ENCODE data around the gene SLC6A19. TPM values are rescaled to one million over a fixed set of nuclear protein-coding genes. Genes with fewer than 3 reads are reported as not detected.

SLC6A19 gene
- total and polyA plus RNA-seq, 4 donors = 0.17 to 4.9 (median 0.91) TPM

DNA sequence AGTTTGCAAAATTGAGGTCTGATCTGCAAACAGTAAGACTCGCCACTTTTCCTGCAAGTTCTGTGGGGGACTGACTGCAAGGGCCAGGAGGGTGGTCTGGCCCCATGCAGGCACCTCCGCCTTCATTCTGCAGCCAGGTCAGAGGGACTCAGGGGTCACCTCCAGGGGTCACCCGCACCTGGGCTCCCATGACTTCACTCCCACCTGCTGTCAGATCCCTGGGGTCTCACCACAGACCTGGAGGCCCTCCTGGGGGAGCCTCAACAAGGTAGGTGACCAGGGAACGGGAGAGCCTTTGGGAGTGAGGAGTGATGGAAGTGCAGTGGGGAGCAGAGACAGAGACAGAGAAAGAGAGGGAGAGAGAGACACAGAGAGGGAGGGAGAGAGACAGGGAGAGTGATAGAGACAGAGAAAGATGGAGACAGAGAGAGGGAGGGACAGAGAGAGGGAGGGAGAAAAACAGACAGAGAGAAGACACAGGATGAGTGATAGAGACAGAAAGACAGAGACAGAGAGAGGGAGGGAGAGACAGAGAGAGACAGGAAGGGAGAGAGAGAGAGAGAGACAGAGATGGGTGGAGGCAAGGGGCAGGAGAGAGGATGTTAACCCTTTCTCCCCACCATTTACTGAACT is 41.5 kb upstream of the SLC6A19 start:
- WGBS = 72% methylated on average over 4 of the region's 4 CpGs
- H3K9me3 ChIP-seq (ENCODE audit: control insufficient read depth in 4 of 4, low read length in 3 of 4) = no peaks in the 10 kb centered on the region
- H3K27me3 ChIP-seq (ENCODE audit: control insufficient read depth in 4 of 4, insufficient read depth in 4 of 4, low read length in 3 of 4) = peaks cover 0 to 4% (median 0%) of the 10 kb centered on the region in 4 donors
- TF ChIP-seq HNF4G (IDR thresholded peaks at IDR 0.05) (no peak), NR2F2 (IDR thresholded peaks at IDR 0.05) (no peak), EGR1 (IDR thresholded peaks at IDR 0.05; ENCODE audit: low read depth in 2 of 2) (no peak), SP1 (IDR thresholded peaks at IDR 0.05) (no peak), MAX (IDR thresholded peaks at IDR 0.05) (no peak), RXRA (IDR thresholded peaks at IDR 0.05) (no peak), JUND (IDR thresholded peaks at IDR 0.05) (no peak), TAF1 (conservative IDR thresholded peaks at IDR 0.05) (no peak), HNF4A (conservative IDR thresholded peaks at IDR 0.05) (no peak), FOXA2 (IDR thresholded peaks at IDR 0.05) (no peak), RAD21 (IDR thresholded peaks at IDR 0.05) (no peak), ZBTB33 (IDR thresholded peaks at IDR 0.05) (no peak), YY1 (IDR thresholded peaks at IDR 0.05) (no peak), FOXA1 (IDR thresholded peaks at IDR 0.05) (no peak), GABPA (IDR thresholded peaks at IDR 0.05 in 1 of 2, conservative IDR thresholded peaks at IDR 0.05 in 1 of 2) (no peak)
- TF ChIP-seq, protein P1, sequence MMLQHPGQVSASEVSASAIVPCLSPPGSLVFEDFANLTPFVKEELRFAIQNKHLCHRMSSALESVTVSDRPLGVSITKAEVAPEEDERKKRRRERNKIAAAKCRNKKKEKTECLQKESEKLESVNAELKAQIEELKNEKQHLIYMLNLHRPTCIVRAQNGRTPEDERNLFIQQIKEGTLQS (IDR thresholded peaks at IDR 0.05) = no peak
- TF ChIP-seq, protein P2, sequence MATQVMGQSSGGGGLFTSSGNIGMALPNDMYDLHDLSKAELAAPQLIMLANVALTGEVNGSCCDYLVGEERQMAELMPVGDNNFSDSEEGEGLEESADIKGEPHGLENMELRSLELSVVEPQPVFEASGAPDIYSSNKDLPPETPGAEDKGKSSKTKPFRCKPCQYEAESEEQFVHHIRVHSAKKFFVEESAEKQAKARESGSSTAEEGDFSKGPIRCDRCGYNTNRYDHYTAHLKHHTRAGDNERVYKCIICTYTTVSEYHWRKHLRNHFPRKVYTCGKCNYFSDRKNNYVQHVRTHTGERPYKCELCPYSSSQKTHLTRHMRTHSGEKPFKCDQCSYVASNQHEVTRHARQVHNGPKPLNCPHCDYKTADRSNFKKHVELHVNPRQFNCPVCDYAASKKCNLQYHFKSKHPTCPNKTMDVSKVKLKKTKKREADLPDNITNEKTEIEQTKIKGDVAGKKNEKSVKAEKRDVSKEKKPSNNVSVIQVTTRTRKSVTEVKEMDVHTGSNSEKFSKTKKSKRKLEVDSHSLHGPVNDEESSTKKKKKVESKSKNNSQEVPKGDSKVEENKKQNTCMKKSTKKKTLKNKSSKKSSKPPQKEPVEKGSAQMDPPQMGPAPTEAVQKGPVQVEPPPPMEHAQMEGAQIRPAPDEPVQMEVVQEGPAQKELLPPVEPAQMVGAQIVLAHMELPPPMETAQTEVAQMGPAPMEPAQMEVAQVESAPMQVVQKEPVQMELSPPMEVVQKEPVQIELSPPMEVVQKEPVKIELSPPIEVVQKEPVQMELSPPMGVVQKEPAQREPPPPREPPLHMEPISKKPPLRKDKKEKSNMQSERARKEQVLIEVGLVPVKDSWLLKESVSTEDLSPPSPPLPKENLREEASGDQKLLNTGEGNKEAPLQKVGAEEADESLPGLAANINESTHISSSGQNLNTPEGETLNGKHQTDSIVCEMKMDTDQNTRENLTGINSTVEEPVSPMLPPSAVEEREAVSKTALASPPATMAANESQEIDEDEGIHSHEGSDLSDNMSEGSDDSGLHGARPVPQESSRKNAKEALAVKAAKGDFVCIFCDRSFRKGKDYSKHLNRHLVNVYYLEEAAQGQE (IDR thresholded peaks at IDR 0.05) = no peak
- TF ChIP-seq, protein P3, sequence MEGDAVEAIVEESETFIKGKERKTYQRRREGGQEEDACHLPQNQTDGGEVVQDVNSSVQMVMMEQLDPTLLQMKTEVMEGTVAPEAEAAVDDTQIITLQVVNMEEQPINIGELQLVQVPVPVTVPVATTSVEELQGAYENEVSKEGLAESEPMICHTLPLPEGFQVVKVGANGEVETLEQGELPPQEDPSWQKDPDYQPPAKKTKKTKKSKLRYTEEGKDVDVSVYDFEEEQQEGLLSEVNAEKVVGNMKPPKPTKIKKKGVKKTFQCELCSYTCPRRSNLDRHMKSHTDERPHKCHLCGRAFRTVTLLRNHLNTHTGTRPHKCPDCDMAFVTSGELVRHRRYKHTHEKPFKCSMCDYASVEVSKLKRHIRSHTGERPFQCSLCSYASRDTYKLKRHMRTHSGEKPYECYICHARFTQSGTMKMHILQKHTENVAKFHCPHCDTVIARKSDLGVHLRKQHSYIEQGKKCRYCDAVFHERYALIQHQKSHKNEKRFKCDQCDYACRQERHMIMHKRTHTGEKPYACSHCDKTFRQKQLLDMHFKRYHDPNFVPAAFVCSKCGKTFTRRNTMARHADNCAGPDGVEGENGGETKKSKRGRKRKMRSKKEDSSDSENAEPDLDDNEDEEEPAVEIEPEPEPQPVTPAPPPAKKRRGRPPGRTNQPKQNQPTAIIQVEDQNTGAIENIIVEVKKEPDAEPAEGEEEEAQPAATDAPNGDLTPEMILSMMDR (IDR thresholded peaks at IDR 0.05; ENCODE audit: low read depth, low read length, missing input control) = no peak
- no peak overlapping the region for H3K27ac ChIP-seq (ENCODE audit: low read depth in 1 of 2, low read length in 2 of 2)
- no peaks in the 10 kb centered on the region for H3K36me3 ChIP-seq (ENCODE audit: control insufficient read depth in 4 of 4, insufficient read depth in 3 of 4, low read depth in 1 of 4, low read length in 3 of 4)
- H3K4me3 ChIP-seq (ENCODE audit: low read depth in 1 of 3, low read length in 3 of 3) = no peak overlapping the region
- DNase-seq (ENCODE audit: low spot score) = no peak
- peaks cover 0 to 7% (median 3%) of the 10 kb centered on the region in 4 donors for H3K4me1 ChIP-seq (ENCODE audit: control insufficient read depth in 4 of 4, insufficient read depth in 4 of 4, low read length in 3 of 4)
- H3K9ac ChIP-seq (ENCODE audit: low read depth in 1 of 2, low read length in 2 of 2) = no peak overlapping the region
